B cell (primary cell): Measurements from ENCODE around the gene NKX1-2.

Experiments
- EZH2 ChIP-seq: IDR thresholded peaks from 2 replicates; pipeline ENCODE4 v1.6.1; 2012; ENCODE audit warnings: borderline replicate concordance, low read depth, mild to moderate bottlenecking, moderate library complexity, low read length; ENCODE audit not compliant: insufficient read depth, poor library complexity, severe bottlenecking
- TF ChIP-seq, protein P1 (sequence below): fragments of 200-600 bp; IDR thresholded peaks from one replicate; pipeline ENCODE4 v1.8.0; 2022; ENCODE audit warnings: antibody characterized with exemption, mild to moderate bottlenecking

DNA sequence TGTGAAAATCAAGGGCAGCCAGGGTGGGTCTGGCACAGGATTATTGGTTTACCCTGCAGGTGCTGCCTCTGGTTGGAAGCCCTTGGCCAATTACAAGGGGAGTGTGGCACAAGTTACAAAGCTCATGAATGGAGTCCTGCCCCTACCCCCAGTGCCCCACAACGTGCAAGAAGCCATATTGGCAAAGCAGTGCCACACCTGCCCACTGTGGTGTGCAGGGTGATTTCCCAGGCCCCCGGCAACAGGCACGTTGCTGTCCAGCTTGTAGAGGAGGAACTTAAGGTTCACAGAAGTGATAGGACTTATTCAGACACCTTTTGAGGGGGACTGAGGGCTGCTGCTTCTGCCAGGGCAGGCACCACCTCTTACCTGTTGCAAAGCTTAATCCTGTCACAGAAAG lies 23.2 kb upstream of the NKX1-2 start:
- TF ChIP-seq EZH2: no peak
- TF ChIP-seq, protein P1, sequence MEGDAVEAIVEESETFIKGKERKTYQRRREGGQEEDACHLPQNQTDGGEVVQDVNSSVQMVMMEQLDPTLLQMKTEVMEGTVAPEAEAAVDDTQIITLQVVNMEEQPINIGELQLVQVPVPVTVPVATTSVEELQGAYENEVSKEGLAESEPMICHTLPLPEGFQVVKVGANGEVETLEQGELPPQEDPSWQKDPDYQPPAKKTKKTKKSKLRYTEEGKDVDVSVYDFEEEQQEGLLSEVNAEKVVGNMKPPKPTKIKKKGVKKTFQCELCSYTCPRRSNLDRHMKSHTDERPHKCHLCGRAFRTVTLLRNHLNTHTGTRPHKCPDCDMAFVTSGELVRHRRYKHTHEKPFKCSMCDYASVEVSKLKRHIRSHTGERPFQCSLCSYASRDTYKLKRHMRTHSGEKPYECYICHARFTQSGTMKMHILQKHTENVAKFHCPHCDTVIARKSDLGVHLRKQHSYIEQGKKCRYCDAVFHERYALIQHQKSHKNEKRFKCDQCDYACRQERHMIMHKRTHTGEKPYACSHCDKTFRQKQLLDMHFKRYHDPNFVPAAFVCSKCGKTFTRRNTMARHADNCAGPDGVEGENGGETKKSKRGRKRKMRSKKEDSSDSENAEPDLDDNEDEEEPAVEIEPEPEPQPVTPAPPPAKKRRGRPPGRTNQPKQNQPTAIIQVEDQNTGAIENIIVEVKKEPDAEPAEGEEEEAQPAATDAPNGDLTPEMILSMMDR: no peak
